ENCODE measurements around the gene ANKRD2.

The ANKRD2 gene

GRCh38 chr10:97585439-97585811 is 12.8 kb downstream of the ANKRD2 start:
- H4K20me1 ChIP-seq (ENCODE audit: insufficient read depth, low read length, poor library complexity, severe bottlenecking): no peaks in the 10 kb centered on the region
- H3K9me2 ChIP-seq (replicated peaks; ENCODE audit: low read depth, low read length): no peaks in the 10 kb centered on the region
- no peak overlapping the region for H3K9ac ChIP-seq (ENCODE audit: low read depth, low read length, poor library complexity, severe bottlenecking)
- no peak for TF ChIP-seq EZH2phosphoT487 (IDR thresholded peaks at IDR 0.05; ENCODE audit: borderline replicate concordance)
- TF ChIP-seq, protein P1, sequence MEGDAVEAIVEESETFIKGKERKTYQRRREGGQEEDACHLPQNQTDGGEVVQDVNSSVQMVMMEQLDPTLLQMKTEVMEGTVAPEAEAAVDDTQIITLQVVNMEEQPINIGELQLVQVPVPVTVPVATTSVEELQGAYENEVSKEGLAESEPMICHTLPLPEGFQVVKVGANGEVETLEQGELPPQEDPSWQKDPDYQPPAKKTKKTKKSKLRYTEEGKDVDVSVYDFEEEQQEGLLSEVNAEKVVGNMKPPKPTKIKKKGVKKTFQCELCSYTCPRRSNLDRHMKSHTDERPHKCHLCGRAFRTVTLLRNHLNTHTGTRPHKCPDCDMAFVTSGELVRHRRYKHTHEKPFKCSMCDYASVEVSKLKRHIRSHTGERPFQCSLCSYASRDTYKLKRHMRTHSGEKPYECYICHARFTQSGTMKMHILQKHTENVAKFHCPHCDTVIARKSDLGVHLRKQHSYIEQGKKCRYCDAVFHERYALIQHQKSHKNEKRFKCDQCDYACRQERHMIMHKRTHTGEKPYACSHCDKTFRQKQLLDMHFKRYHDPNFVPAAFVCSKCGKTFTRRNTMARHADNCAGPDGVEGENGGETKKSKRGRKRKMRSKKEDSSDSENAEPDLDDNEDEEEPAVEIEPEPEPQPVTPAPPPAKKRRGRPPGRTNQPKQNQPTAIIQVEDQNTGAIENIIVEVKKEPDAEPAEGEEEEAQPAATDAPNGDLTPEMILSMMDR (conservative IDR thresholded peaks at IDR 0.05; ENCODE audit: low read length): no peak
- no peaks in the 10 kb centered on the region for H3K27me3 ChIP-seq (ENCODE audit: insufficient read depth, low read length, poor library complexity, severe bottlenecking)
- no peaks in the 10 kb centered on the region for H3K79me2 ChIP-seq (ENCODE audit: insufficient read depth, low read length)
- H3K4me1 ChIP-seq (ENCODE audit: insufficient read depth, low read length, poor library complexity, severe bottlenecking): peaks cover under 1% of the 10 kb centered on the region
- H3K9me3 ChIP-seq (ENCODE audit: insufficient read depth, low read depth, low read length): no peaks in the 10 kb centered on the region
- H2AFZ ChIP-seq (ENCODE audit: low read length): no peak overlapping the region
- H3K4me3 ChIP-seq (ENCODE audit: low read length, poor library complexity, severe bottlenecking): no peak overlapping the region
- no peaks in the 10 kb centered on the region for H3K36me3 ChIP-seq (ENCODE audit: insufficient read depth, low read length)
- H3K4me2 ChIP-seq (ENCODE audit: low read depth, low read length, poor library complexity, severe bottlenecking): no peak overlapping the region
- no peaks in the 10 kb centered on the region for H3F3A ChIP-seq (ENCODE audit: low read depth)

- TF ChIP-seq EZH2phosphoT487 (IDR thresholded peaks at IDR 0.05; ENCODE audit: borderline replicate concordance): no peak
- TF ChIP-seq, protein P1 (conservative IDR thresholded peaks at IDR 0.05; ENCODE audit: low read length): no peak
- Histone ChIP-seq H3K4me2 (ENCODE audit: low read depth, low read length, poor library complexity, severe bottlenecking) (no peak overlapping the region), H3K9ac (ENCODE audit: low read depth, low read length, poor library complexity, severe bottlenecking) (no peak overlapping the region), H3K27me3 (ENCODE audit: insufficient read depth, low read length, poor library complexity, severe bottlenecking) (no peaks in the 10 kb centered on the region), H3K4me3 (ENCODE audit: low read length, poor library complexity, severe bottlenecking) (no peak overlapping the region), H3K36me3 (ENCODE audit: insufficient read depth, low read length) (no peaks in the 10 kb centered on the region), H2AFZ (ENCODE audit: low read length) (0 out of 2 replicates have a peak overlapping the region, but pooled peaks have one; percentile 60), H3K9me3 (ENCODE audit: insufficient read depth, low read depth, low read length) (no peaks in the 10 kb centered on the region), H3K4me1 (ENCODE audit: insufficient read depth, low read length, poor library complexity, severe bottlenecking) (no peaks in the 10 kb centered on the region), H3F3A (ENCODE audit: low read depth) (no peaks in the 10 kb centered on the region), H3K79me2 (ENCODE audit: insufficient read depth, low read length) (no peaks in the 10 kb centered on the region), H3K9me2 (replicated peaks; ENCODE audit: low read depth, low read length) (no peaks in the 10 kb centered on the region), H4K20me1 (ENCODE audit: insufficient read depth, low read length, poor library complexity, severe bottlenecking) (no peaks in the 10 kb centered on the region)
These were observed 14.6 kb downstream of the ANKRD2 start for GRCh38 chr10:97587183-97587582.

- Histone ChIP-seq H3K27me3 (ENCODE audit: insufficient read depth, low read length, poor library complexity, severe bottlenecking) (no peaks in the 10 kb centered on the region), H3K9me2 (replicated peaks; ENCODE audit: low read depth, low read length) (no peaks in the 10 kb centered on the region), H3K4me2 (ENCODE audit: low read depth, low read length, poor library complexity, severe bottlenecking) (no peak within 1 kb of the TSS), H4K20me1 (ENCODE audit: insufficient read depth, low read length, poor library complexity, severe bottlenecking) (no peaks in the 10 kb centered on the region), H3K79me2 (ENCODE audit: insufficient read depth, low read length) (no peaks in the 10 kb centered on the region), H3K4me3 (ENCODE audit: low read length, poor library complexity, severe bottlenecking) (no peak within 1 kb of the TSS), H3K9ac (ENCODE audit: low read depth, low read length, poor library complexity, severe bottlenecking) (no peak within 1 kb of the TSS), H2AFZ (ENCODE audit: low read length) (no peak within 1 kb of the TSS), H3F3A (ENCODE audit: low read depth) (no peaks in the 10 kb centered on the region), H3K4me1 (ENCODE audit: insufficient read depth, low read length, poor library complexity, severe bottlenecking) (no peaks in the 10 kb centered on the region), H3K9me3 (ENCODE audit: insufficient read depth, low read depth, low read length) (no peaks in the 10 kb centered on the region), H3K36me3 (ENCODE audit: insufficient read depth, low read length) (no peaks in the 10 kb centered on the region)
- no peak for TF ChIP-seq EZH2phosphoT487 (IDR thresholded peaks at IDR 0.05; ENCODE audit: borderline replicate concordance)
- TF ChIP-seq, protein P1 (conservative IDR thresholded peaks at IDR 0.05; ENCODE audit: low read length): no peak
These were observed 16.9 kb downstream of the ANKRD2 start, which contains the start of gene C10orf62 for GRCh38 chr10:97589479-97589878. C10orf62 (plus strand) TSS chr10:97589721; CDS start chr10:97589898, 177 bp downstream.

Measured in Loucy (cell line).